Astrocyte (in vitro differentiated cells and primary cell): ENCODE measurements around the gene APBB2. TPM values are rescaled to one million over a fixed set of nuclear protein-coding genes. Genes with fewer than 3 reads are reported as not detected.

Experiments
- DNase-seq: peaks from one replicate; pipeline ENCODE4 v3.0.0-alpha.2; 2010; ENCODE audit warnings: low read depth
- FAIRE-seq: peaks from 2 replicates; lab custom pipeline; 2011; peaks lifted over from hg19 to GRCh38; lab: Jason Lieb, UNC
- H2AFZ ChIP-seq: 2 replicates; pipeline ENCODE4 v1.6.0; 2012; ENCODE audit warnings: low read depth, low read length, inconsistent platforms
- H3K27ac ChIP-seq: 2 replicates; pipeline ENCODE4 v1.5.1; 2011; ENCODE audit warnings: low read depth, low read length, inconsistent platforms
- H3K27me3 ChIP-seq: 2 replicates; pipeline ENCODE4 v1.6.0; 2011; ENCODE audit warnings: low read length, inconsistent platforms; ENCODE audit not compliant: insufficient read depth
- H3K36me3 ChIP-seq: 2 replicates; pipeline ENCODE4 v1.5.1; 2011; ENCODE audit warnings: low read length, inconsistent platforms; ENCODE audit not compliant: insufficient read depth
- H3K4me1 ChIP-seq: 2 replicates; pipeline ENCODE4 v1.5.1; 2011; ENCODE audit warnings: low read length, inconsistent platforms; ENCODE audit not compliant: insufficient read depth
- H3K4me2 ChIP-seq: 2 replicates; pipeline ENCODE4 v1.6.0; 2012; ENCODE audit warnings: low read length, inconsistent platforms
- H3K4me3 ChIP-seq: 2 replicates; pipeline ENCODE4 v1.5.1; 2011; ENCODE audit warnings: low read depth, mild to moderate bottlenecking, low read length, inconsistent platforms; ENCODE audit not compliant: insufficient read depth
- H3K79me2 ChIP-seq: 2 replicates; pipeline ENCODE4 v1.6.0; 2012; ENCODE audit warnings: mild to moderate bottlenecking, low read length, inconsistent platforms; ENCODE audit not compliant: insufficient read depth
- H3K9ac ChIP-seq: 2 replicates; pipeline ENCODE4 v1.6.0; 2012; ENCODE audit warnings: mild to moderate bottlenecking, low read length, inconsistent platforms
- H3K9me3 ChIP-seq: 2 replicates; pipeline ENCODE4 v1.5.1; 2012; ENCODE audit warnings: low read depth, mild to moderate bottlenecking, low read length, inconsistent platforms; ENCODE audit not compliant: insufficient read depth
- H4K20me1 ChIP-seq: 2 replicates; pipeline ENCODE4 v1.6.0; 2012; ENCODE audit warnings: low read length, inconsistent platforms; ENCODE audit not compliant: insufficient read depth
- H3K27ac Mint-ChIP-seq: one replicate; pipeline ENCODE4 v1.8.0; 2021; ENCODE audit warnings: mild to moderate bottlenecking, mixed read lengths; ENCODE audit not compliant: unreplicated experiment
- H3K27me3 Mint-ChIP-seq: one replicate; pipeline ENCODE4 v1.8.0; 2021; ENCODE audit warnings: low read depth, mixed read lengths; ENCODE audit not compliant: unreplicated experiment
- H3K36me3 Mint-ChIP-seq: one replicate; pipeline ENCODE4 v1.8.0; 2021; ENCODE audit warnings: low read depth, mixed read lengths; ENCODE audit not compliant: unreplicated experiment
- H3K4me1 Mint-ChIP-seq: one replicate; pipeline ENCODE4 v1.8.0; 2021; ENCODE audit warnings: low read depth, mixed read lengths; ENCODE audit not compliant: unreplicated experiment
- H3K4me3 Mint-ChIP-seq: one replicate; pipeline ENCODE4 v1.8.0; 2021; ENCODE audit warnings: mild to moderate bottlenecking, moderate library complexity, mixed read lengths; ENCODE audit not compliant: unreplicated experiment
- H3K9me3 Mint-ChIP-seq: one replicate; pipeline ENCODE4 v1.8.0; 2021; ENCODE audit warnings: mild to moderate bottlenecking, mixed read lengths; ENCODE audit not compliant: unreplicated experiment
- CTCF ChIP-seq: IDR thresholded peaks from 2 replicates; pipeline ENCODE4 v1.5.1; 2011; ENCODE audit warnings: low read depth, mild to moderate bottlenecking, inconsistent platforms, low read length, moderate library complexity; ENCODE audit not compliant: insufficient read depth
- EZH2 ChIP-seq: IDR thresholded peaks from 2 replicates; pipeline ENCODE4 v1.6.1; 2012; ENCODE audit warnings: mild to moderate bottlenecking, low read length, inconsistent platforms; ENCODE audit not compliant: insufficient read depth
- total RNA-seq: library from RNA; stranded (reverse); gene quantifications from 2 replicates; pipeline ENCODE4 v1.2.1, GENCODE V29; 2021

APBB2 gene
- total RNA-seq, 1 donor from 2014 or later = 173 TPM

DNA sequence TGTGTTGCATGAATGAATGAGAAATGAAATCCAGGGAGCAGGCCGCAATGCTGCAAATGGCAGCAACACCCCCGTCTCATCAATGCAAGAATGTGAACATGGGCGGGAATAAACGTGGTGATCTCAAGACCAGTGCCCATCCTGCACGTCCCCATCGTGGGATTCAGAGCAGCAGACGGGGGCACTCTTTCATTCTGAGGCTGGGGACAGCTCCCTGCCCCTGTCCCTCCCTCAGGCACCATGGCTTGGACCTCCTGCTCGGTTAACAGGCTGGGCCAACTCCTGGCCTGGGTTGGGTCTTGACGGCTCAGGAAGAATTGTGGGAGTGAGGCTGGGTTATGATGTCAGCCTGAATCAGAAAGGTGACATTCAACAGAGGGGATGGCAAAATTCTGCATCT, 385.7 kb downstream of the APBB2 start:
- H2AFZ ChIP-seq = no peak overlapping the region
- H3K79me2 ChIP-seq = no peaks in the 10 kb centered on the region
- no peak overlapping the region for H3K27ac ChIP-seq
- TF ChIP-seq EZH2 = no peak
- no peak for TF ChIP-seq CTCF
- Mint-ChIP-seq H3K27me3 (no peaks in the 10 kb centered on the region), H3K4me1 (peaks cover 3% of the 10 kb centered on the region), H3K4me3 (no peak overlapping the region), H3K36me3 (peaks cover 44% of the 10 kb centered on the region), H3K9me3 (no peaks in the 10 kb centered on the region), H3K27ac (no peak overlapping the region)
- no peak for DNase-seq
- peaks cover 15% of the 10 kb centered on the region for H3K36me3 ChIP-seq
- H3K9ac ChIP-seq = no peak overlapping the region
- H3K27me3 ChIP-seq = no peaks in the 10 kb centered on the region
- no peaks in the 10 kb centered on the region for H3K9me3 ChIP-seq
- no peaks in the 10 kb centered on the region for H3K4me1 ChIP-seq
- no peak overlapping the region for H3K4me3 ChIP-seq
- peaks cover 8% of the 10 kb centered on the region for H4K20me1 ChIP-seq
- no peak for FAIRE-seq
- H3K4me2 ChIP-seq = no peak overlapping the region

GRCh38 chr4:40827758-40828157, 386.6 kb downstream of the APBB2 start:
- H3K9me3 ChIP-seq = no peaks in the 10 kb centered on the region
- DNase-seq (no peak), FAIRE-seq (no peak)
- H3K79me2 ChIP-seq = no peaks in the 10 kb centered on the region
- H3K4me2 ChIP-seq = no peak overlapping the region
- H3K4me3 ChIP-seq = no peak overlapping the region
- no peaks in the 10 kb centered on the region for H3K27me3 ChIP-seq
- no peak overlapping the region for H3K27ac ChIP-seq
- Mint-ChIP-seq H3K27ac (no peak overlapping the region), H3K27me3 (no peaks in the 10 kb centered on the region), H3K9me3 (no peaks in the 10 kb centered on the region), H3K36me3 (peaks cover 35% of the 10 kb centered on the region), H3K4me3 (no peak overlapping the region), H3K4me1 (peaks cover 3% of the 10 kb centered on the region)
- peaks cover 23% of the 10 kb centered on the region for H3K36me3 ChIP-seq
- no peaks in the 10 kb centered on the region for H3K4me1 ChIP-seq
- H4K20me1 ChIP-seq = peaks cover 7% of the 10 kb centered on the region
- no peak overlapping the region for H3K9ac ChIP-seq
- H2AFZ ChIP-seq = no peak overlapping the region
- TF ChIP-seq CTCF = no peak
- TF ChIP-seq EZH2 = no peak

GRCh38 chr4:40826821-40827220, 387.5 kb downstream of the APBB2 start:
- no peak for FAIRE-seq
- DNase-seq = no peak
- Histone ChIP-seq H3K4me3 (no peak overlapping the region), H2AFZ (no peak overlapping the region), H3K36me3 (peaks cover 27% of the 10 kb centered on the region), H3K4me2 (no peak overlapping the region), H3K4me1 (no peaks in the 10 kb centered on the region), H3K9ac (no peak overlapping the region), H3K79me2 (no peaks in the 10 kb centered on the region), H3K27ac (no peak overlapping the region), H3K9me3 (no peaks in the 10 kb centered on the region), H4K20me1 (no peaks in the 10 kb centered on the region), H3K27me3 (no peaks in the 10 kb centered on the region)
- no peaks in the 10 kb centered on the region for H3K27me3 Mint-ChIP-seq
- H3K4me3 Mint-ChIP-seq = no peak overlapping the region
- H3K9me3 Mint-ChIP-seq = no peaks in the 10 kb centered on the region
- H3K4me1 Mint-ChIP-seq = peaks cover 3% of the 10 kb centered on the region
- peak overlapping the region; percentile 18 for H3K27ac Mint-ChIP-seq
- H3K36me3 Mint-ChIP-seq = peaks cover 40% of the 10 kb centered on the region
- no peak for TF ChIP-seq EZH2
- no peak for TF ChIP-seq CTCF
